PC-3 (cell line): ENCODE results near the gene AGAP1. TPM values are rescaled to one million over a fixed set of nuclear protein-coding genes. Genes with fewer than 3 reads are reported as not detected.

ENCODE experiments used
- ATAC-seq: fragments of 200-7000 bp; cut with Tn5 transposase; 2 replicates; pipeline ENCODE4 v1.9.1; 2020; ENCODE audit warnings: mild to moderate bottlenecking, moderate library complexity
- BruUV-seq: library from RNA; stranded (reverse); fragments of 400-500 nt; replicated peaks from 2 replicates; lab custom pipeline; 2021; lab: Mats Ljungman, UMichigan
- CTCF ChIA-PET: fragments of 300-600 bp; sonication (Branson Sonifier 250); formaldehyde crosslinking; loops from one replicate; lab custom pipeline; 2022; ENCODE audit warnings: antibody characterized with exemption; lab: Charles Lee
- POLR2A ChIA-PET: fragments of 300-600 bp; sonication (Branson Sonifier 250); formaldehyde crosslinking; loops from one replicate; lab custom pipeline; 2022; ENCODE audit warnings: antibody characterized with exemption; ENCODE audit not compliant: unreplicated experiment; lab: Charles Lee
- DNase-seq: peaks from one replicate; pipeline ENCODE4 v3.0.0-alpha.2; 2015
- H2AFZ ChIP-seq: fragments of 300-600 bp; sonication (generic); 2 replicates; pipeline ENCODE4 v1.6.0; 2016; ENCODE audit warnings: antibody characterized with exemption, low read length
- H3F3A ChIP-seq: fragments of 300-600 bp; sonication (generic); one replicate; pipeline ENCODE4 v1.6.0; 2017; ENCODE audit warnings: antibody characterized with exemption, low read length, control low read depth, mild to moderate bottlenecking; ENCODE audit not compliant: unreplicated experiment
- H3K27ac ChIP-seq: fragments of 300-600 bp; sonication (generic); 2 replicates; pipeline ENCODE4 v1.5.1; 2016; ENCODE audit warnings: mild to moderate bottlenecking, low read length
- H3K27me3 ChIP-seq: fragments of 300-600 bp; sonication (generic); 2 replicates; pipeline ENCODE4 v1.6.1; 2016; ENCODE audit warnings: low read length, mixed read lengths
- H3K36me3 ChIP-seq: fragments of 300-600 bp; sonication (generic); 2 replicates; pipeline ENCODE4 v1.6.1; 2016; ENCODE audit warnings: low read depth, mixed run types, low read length, mixed read lengths
- H3K4me1 ChIP-seq: fragments of 300-600 bp; sonication (generic); 2 replicates; pipeline ENCODE4 v1.5.1; 2016; ENCODE audit warnings: low read length; ENCODE audit not compliant: insufficient read depth
- H3K4me2 ChIP-seq: fragments of 300-600 bp; sonication (generic); 2 replicates; pipeline ENCODE4 v1.6.0; 2016; ENCODE audit warnings: low read length
- H3K4me3 ChIP-seq: fragments of 300-600 bp; sonication (generic); 2 replicates; pipeline ENCODE4 v1.5.1; 2016; ENCODE audit warnings: mild to moderate bottlenecking, low read length, mixed read lengths
- H3K79me2 ChIP-seq: fragments of 300-600 bp; sonication (generic); 2 replicates; pipeline ENCODE4 v1.6.1; 2017; ENCODE audit warnings: low read length, mixed read lengths
- H3K9ac ChIP-seq: fragments of 300-600 bp; sonication (generic); 2 replicates; pipeline ENCODE4 v1.6.0; 2016; ENCODE audit warnings: mild to moderate bottlenecking, low read length
- H3K9me2 ChIP-seq: fragments of 300-600 bp; sonication (generic); replicated peaks from 2 replicates; pipeline ENCODE4 v1.6.1; 2016; ENCODE audit warnings: mixed run types, low read length, mixed read lengths
- H3K9me3 ChIP-seq: fragments of 300-600 bp; sonication (generic); 2 replicates; pipeline ENCODE4 v1.6.1; 2016; ENCODE audit warnings: low read length, mixed read lengths
- H4K20me1 ChIP-seq: fragments of 300-600 bp; sonication (generic); 2 replicates; pipeline ENCODE4 v1.6.1; 2016; ENCODE audit warnings: low read length, mixed read lengths
- EZH2 ChIP-seq: fragments of 300-600 bp; sonication (generic); IDR thresholded peaks from one replicate; pipeline ENCODE4 v1.6.1; 2017; ENCODE audit warnings: antibody characterized with exemption, mild to moderate bottlenecking, low read length; ENCODE audit not compliant: unreplicated experiment
- EZH2phosphoT487 ChIP-seq: fragments of 300-600 bp; sonication (generic); IDR thresholded peaks from 2 replicates; pipeline ENCODE4 v1.6.1; 2018; ENCODE audit warnings: mild to moderate bottlenecking, antibody characterized with exemption, low read length, borderline replicate concordance
- intact Hi-C: fragments of 100-400 bp; cut with micrococcal nuclease; formaldehyde crosslinking; loops from 2 replicates; pipeline ENCODE4 v1.9.0; 2023
- total RNA-seq: library from RNA; depleted of rRNA; stranded (reverse); fragments of >200 nt; gene quantifications from 2 replicates; pipeline ENCODE4 v1.2.3, GENCODE V29; 2014
- TF ChIP-seq, protein P1 (sequence below): fragments of 300-600 bp; sonication (generic); conservative IDR thresholded peaks from 2 replicates; pipeline ENCODE4 v1.5.1; 2017; ENCODE audit warnings: antibody characterized with exemption, low read depth, mild to moderate bottlenecking, low read length

AGAP1 gene
- total RNA-seq, 1 experiment from 2014 or later: 31.0 TPM

- TF ChIP-seq EZH2 (no peak), EZH2phosphoT487 (no peak)
- TF ChIP-seq, protein P1, sequence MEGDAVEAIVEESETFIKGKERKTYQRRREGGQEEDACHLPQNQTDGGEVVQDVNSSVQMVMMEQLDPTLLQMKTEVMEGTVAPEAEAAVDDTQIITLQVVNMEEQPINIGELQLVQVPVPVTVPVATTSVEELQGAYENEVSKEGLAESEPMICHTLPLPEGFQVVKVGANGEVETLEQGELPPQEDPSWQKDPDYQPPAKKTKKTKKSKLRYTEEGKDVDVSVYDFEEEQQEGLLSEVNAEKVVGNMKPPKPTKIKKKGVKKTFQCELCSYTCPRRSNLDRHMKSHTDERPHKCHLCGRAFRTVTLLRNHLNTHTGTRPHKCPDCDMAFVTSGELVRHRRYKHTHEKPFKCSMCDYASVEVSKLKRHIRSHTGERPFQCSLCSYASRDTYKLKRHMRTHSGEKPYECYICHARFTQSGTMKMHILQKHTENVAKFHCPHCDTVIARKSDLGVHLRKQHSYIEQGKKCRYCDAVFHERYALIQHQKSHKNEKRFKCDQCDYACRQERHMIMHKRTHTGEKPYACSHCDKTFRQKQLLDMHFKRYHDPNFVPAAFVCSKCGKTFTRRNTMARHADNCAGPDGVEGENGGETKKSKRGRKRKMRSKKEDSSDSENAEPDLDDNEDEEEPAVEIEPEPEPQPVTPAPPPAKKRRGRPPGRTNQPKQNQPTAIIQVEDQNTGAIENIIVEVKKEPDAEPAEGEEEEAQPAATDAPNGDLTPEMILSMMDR: no peak
- DNase-seq (no peak), ATAC-seq (no peak)
- intact Hi-C loops: no loop called here
- CTCF ChIA-PET: no interaction called here
- Histone ChIP-seq H3K27me3 (no peaks in the 10 kb centered on the region), H3K9me3 (no peaks in the 10 kb centered on the region), H2AFZ (no peak overlapping the region), H4K20me1 (no peaks in the 10 kb centered on the region), H3K4me3 (no peak overlapping the region), H3K9me2 (no peaks in the 10 kb centered on the region), H3K4me2 (no peak overlapping the region), H3F3A (no peaks in the 10 kb centered on the region), H3K4me1 (no peaks in the 10 kb centered on the region), H3K79me2 (peaks cover 30% of the 10 kb centered on the region), H3K9ac (no peak overlapping the region), H3K27ac (no peak overlapping the region), H3K36me3 (peaks cover 5% of the 10 kb centered on the region; the same call in 1 of the 2 replicates)
- POLR2A ChIA-PET: no interaction called here
- no TSS peak for BruUV-seq
These were observed 225.5 kb downstream of the AGAP1 start for GRCh38 chr2:235719146-235719942.

DNA sequence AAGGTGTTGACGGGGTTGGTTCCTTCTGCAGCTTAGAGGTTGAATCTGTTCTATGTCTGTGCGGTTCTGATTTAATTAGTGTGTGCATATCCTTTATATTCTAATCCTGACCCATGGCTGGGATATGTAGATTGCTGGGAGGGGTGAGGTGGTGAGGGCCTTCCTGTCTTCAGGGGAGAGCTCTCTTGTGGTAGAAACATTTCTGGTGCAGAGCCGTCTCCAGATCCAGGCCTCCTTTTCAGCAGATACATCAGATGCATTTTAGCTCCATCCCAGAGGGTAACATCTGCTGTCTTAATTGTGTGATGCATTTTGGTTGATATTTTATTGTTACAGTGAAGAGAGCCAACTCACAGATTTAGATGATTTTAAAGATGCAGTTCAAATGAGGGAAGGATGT lies 227.8 kb downstream of the AGAP1 start:
- no TSS peak for BruUV-seq
- ChIA-PET POLR2A (no interaction called here), CTCF (no interaction called here)

More for the DNA sequence above, 227.8 kb downstream of the AGAP1 start:
- no peaks in the 10 kb centered on the region for H3K4me1 ChIP-seq
- peaks cover 5% of the 10 kb centered on the region; the same call in 1 of the 2 replicates for H3K36me3 ChIP-seq
- DNase-seq (no peak), ATAC-seq (no peak)
- no peaks in the 10 kb centered on the region for H3K9me3 ChIP-seq
- H3K9me2 ChIP-seq: no peaks in the 10 kb centered on the region
- no peak overlapping the region for H2AFZ ChIP-seq
- no peak for TF ChIP-seq EZH2phosphoT487
- no peak for TF ChIP-seq EZH2
- TF ChIP-seq, protein P1: no peak
- intact Hi-C loops: no loop called here
- no peak overlapping the region for H3K27ac ChIP-seq
- H3K27me3 ChIP-seq: no peaks in the 10 kb centered on the region
- H4K20me1 ChIP-seq: no peaks in the 10 kb centered on the region
- no peak overlapping the region for H3K4me3 ChIP-seq
- H3F3A ChIP-seq: no peaks in the 10 kb centered on the region
- H3K79me2 ChIP-seq: peaks cover 25% of the 10 kb centered on the region
- H3K9ac ChIP-seq: no peak overlapping the region
- H3K4me2 ChIP-seq: no peak overlapping the region
